ENCODE data around the gene PTGER2. TPM values are rescaled to one million over a fixed set of nuclear protein-coding genes. Genes with fewer than 3 reads are reported as not detected.

PTGER2 gene
- total and polyA plus RNA-seq, 2 of the 8 experiments (the other 6 are each of a cell fraction or from before 2014, with no cell fraction given) = 1.2 TPM

GRCh38 chr14:52266179-52266578 lies 47.9 kb upstream of the PTGER2 start:
- H2BK20ac ChIP-seq (ENCODE audit: low read length) = no peak overlapping the region
- DNase-seq (ENCODE audit: low read depth in 1 of 2, low spot score in 2 of 2) (no peak), FAIRE-seq (no peak)
- TF ChIP-seq JUND (IDR thresholded peaks at IDR 0.05; ENCODE audit: low read length) (no peak), BACH1 (IDR thresholded peaks at IDR 0.05; ENCODE audit: low read length) (no peak), EZH2 (IDR thresholded peaks at IDR 0.05; ENCODE audit: low read depth, low read length, severe bottlenecking) (no peak), YY1 (IDR thresholded peaks at IDR 0.05; ENCODE audit: low read depth, low read length) (no peak), CBX5 (IDR thresholded peaks at IDR 0.05; ENCODE audit: low read depth, low read length) (no peak), MAX (IDR thresholded peaks at IDR 0.05) (no peak), TBP (IDR thresholded peaks at IDR 0.05; ENCODE audit: low read depth, low read length) (no peak), CTCF (IDR thresholded peaks at IDR 0.05; ENCODE audit: control extremely low read depth in 1 of 3, insufficient read depth in 1 of 3, low read depth in 1 of 3, low read length in 3 of 3) (no peak), PHF8 (conservative IDR thresholded peaks at IDR 0.05; ENCODE audit: low read depth, low read length) (no peak), KDM5A (IDR thresholded peaks at IDR 0.05; ENCODE audit: low read length) (no peak)
- H3K27ac ChIP-seq (ENCODE audit: low read depth, low read length) = no peak overlapping the region
- H3K79me1 ChIP-seq (ENCODE audit: low read depth, low read length) = no peaks in the 10 kb centered on the region
- H3K27me3 ChIP-seq (replicated peaks in 1 of 4; ENCODE audit: control insufficient read depth in 3 of 4, extremely low read depth in 1 of 4, insufficient read depth in 3 of 4, low read length in 3 of 4) = peaks cover 25 to 49% (median 43%) of the 10 kb centered on the region in 4 experiments
- no peak overlapping the region for H3K18ac ChIP-seq (ENCODE audit: extremely low read depth, low read length)
- no peak overlapping the region for H4K91ac ChIP-seq (replicated peaks; ENCODE audit: insufficient read length, low read length)
- no peak overlapping the region for H3K56ac ChIP-seq (replicated peaks; ENCODE audit: insufficient read length, low read depth, low read length)
- no peak overlapping the region for H3K14ac ChIP-seq (ENCODE audit: insufficient read length)
- H3K36me3 ChIP-seq (ENCODE audit: control insufficient read depth in 2 of 4, insufficient read depth in 4 of 4, low read length in 3 of 4) = no peaks in the 10 kb centered on the region
- H2AK5ac ChIP-seq (ENCODE audit: low read depth, low read length) = no peak overlapping the region
- H2BK5ac ChIP-seq (ENCODE audit: low read depth, low read length) = no peak overlapping the region
- H4K20me1 ChIP-seq (replicated peaks in 1 of 2; ENCODE audit: control insufficient read depth in 1 of 2, insufficient read depth in 2 of 2, low read length in 2 of 2) = no peaks in the 10 kb centered on the region
- no peaks in the 10 kb centered on the region for H3K79me2 ChIP-seq (ENCODE audit: control insufficient read depth in 1 of 2, insufficient read depth in 2 of 2, low read length in 2 of 2)
- CTCF ChIA-PET (ENCODE audit: partially characterized antibody) = interaction anchor here (1.5 kb wide), 1 partner anchor 195 kb away, joined by 3 read pairs; no protein-coding TSS in a partner anchor
- no peak overlapping the region for H3K4me2 ChIP-seq (ENCODE audit: insufficient read depth in 1 of 2, low read depth in 2 of 2, low read length in 2 of 2)
- no peak overlapping the region for H3K4ac ChIP-seq (replicated peaks; ENCODE audit: insufficient read length, low read depth, low read length)
- no peak overlapping the region for H2BK15ac ChIP-seq (ENCODE audit: low read length)
- no peak overlapping the region for H4K8ac ChIP-seq (ENCODE audit: extremely low read depth, insufficient read depth, low read length)
- POLR2A ChIA-PET (ENCODE audit: partially characterized antibody) = no interaction called here
- H3K23ac ChIP-seq (ENCODE audit: insufficient read length) = no peak overlapping the region
- no peak overlapping the region for H2BK12ac ChIP-seq (ENCODE audit: low read depth, low read length)
- no peak overlapping the region for H2BK120ac ChIP-seq (replicated peaks; ENCODE audit: low read depth, low read length)
- WGBS, 2 experiments (ENCODE audit: extremely low coverage in 1 of 2, insufficient coverage in 1 of 2, insufficient read length in 1 of 2, insufficient replicate concordance in 2 of 2, low coverage in 1 of 2, low lambda C conversion rate in 2 of 2, missing lambda C conversion rate in 1 of 2) = 94% methylated on average over 3 of the region's 3 CpGs; no CpG with 5 or more reads in 1 of the 2 experiments
- no peaks in the 10 kb centered on the region for H3K9me3 ChIP-seq (ENCODE audit: insufficient read depth in 2 of 2, low read depth in 1 of 2, low read length in 1 of 2)
- no peak overlapping the region for H3K4me3 ChIP-seq (ENCODE audit: extremely low read depth in 1 of 4, insufficient read depth in 2 of 4, low read depth in 3 of 4, low read length in 4 of 4)
- no peak overlapping the region for H3K9ac ChIP-seq (replicated peaks in 1 of 4; ENCODE audit: extremely low read depth in 1 of 4, low read depth in 3 of 4, low read length in 3 of 4)
- H3K23me2 ChIP-seq (ENCODE audit: low read depth, low read length) = peaks cover 17% of the 10 kb centered on the region; the same call in 1 of the 2 replicates
- no peak overlapping the region for H2AFZ ChIP-seq (ENCODE audit: low read length)
- H3K4me1 ChIP-seq (replicated peaks in 1 of 4; ENCODE audit: control insufficient read depth in 3 of 4, insufficient read depth in 4 of 4, low read length in 3 of 4) = peaks cover 0 to 14% (median 6%) of the 10 kb centered on the region in 4 experiments; a peak in 6 of 7 replicates
- H4K5ac ChIP-seq (ENCODE audit: insufficient read length, low read depth, low read length) = no peak overlapping the region
